ENCODE results near the gene GOLIM4. TPM values are rescaled to one million over a fixed set of nuclear protein-coding genes. Genes with fewer than 3 reads are reported as not detected.
A peak's percentile ranks its signal among the peaks of the same experiment; 100 is the strongest.

GOLIM4 gene
- total RNA-seq, 1 donor from 2014 or later: 54.0 TPM

DNA sequence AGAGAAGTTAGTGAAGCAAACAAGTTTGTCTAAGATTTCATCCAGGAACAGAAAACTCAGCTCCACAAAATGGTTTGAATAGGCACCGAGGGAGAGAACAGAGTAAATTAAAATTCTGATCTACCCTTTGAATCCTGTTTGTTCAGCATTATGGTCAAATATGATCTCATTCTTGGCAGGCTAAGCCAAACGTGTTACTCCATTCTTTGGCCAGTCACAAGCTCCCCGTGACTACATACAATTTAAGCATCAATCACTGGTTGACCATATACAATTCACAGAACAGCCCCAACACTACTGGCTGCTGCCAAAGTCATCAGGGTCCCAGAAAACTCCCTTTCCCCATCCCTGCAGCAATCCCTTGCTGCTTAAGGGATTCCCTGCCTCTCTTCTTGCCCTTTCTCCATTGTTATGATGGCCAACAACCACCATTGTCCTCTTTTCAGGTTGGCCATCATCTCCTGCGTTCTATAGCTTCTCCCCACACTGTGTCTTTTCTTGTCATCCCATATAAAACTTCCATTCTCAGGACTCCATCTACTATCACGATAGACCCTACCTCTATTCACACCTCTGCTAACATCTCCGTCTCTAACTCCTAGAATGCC is 46.3 kb downstream of the GOLIM4 start:
- TF ChIP-seq, protein P1, sequence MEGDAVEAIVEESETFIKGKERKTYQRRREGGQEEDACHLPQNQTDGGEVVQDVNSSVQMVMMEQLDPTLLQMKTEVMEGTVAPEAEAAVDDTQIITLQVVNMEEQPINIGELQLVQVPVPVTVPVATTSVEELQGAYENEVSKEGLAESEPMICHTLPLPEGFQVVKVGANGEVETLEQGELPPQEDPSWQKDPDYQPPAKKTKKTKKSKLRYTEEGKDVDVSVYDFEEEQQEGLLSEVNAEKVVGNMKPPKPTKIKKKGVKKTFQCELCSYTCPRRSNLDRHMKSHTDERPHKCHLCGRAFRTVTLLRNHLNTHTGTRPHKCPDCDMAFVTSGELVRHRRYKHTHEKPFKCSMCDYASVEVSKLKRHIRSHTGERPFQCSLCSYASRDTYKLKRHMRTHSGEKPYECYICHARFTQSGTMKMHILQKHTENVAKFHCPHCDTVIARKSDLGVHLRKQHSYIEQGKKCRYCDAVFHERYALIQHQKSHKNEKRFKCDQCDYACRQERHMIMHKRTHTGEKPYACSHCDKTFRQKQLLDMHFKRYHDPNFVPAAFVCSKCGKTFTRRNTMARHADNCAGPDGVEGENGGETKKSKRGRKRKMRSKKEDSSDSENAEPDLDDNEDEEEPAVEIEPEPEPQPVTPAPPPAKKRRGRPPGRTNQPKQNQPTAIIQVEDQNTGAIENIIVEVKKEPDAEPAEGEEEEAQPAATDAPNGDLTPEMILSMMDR (IDR thresholded peaks at IDR 0.05): no peak
- no peak overlapping the region for H3K4me3 ChIP-seq
- H3K36me3 ChIP-seq: no peaks in the 10 kb centered on the region
- peak; percentile 25 to 30 for ATAC-seq
- peaks cover 8% of the 10 kb centered on the region for H3K4me1 ChIP-seq
- intact Hi-C loops (cut with DNase I): loop anchor here (5.0 kb wide), 1 partner anchor 118 kb away; no protein-coding TSS in a partner anchor
- DNase-seq: no peak
- no peak overlapping the region for H3K27ac ChIP-seq
- H3K9me3 ChIP-seq: no peaks in the 10 kb centered on the region
- no peaks in the 10 kb centered on the region for H3K27me3 ChIP-seq (ENCODE audit: low read depth)

DNA sequence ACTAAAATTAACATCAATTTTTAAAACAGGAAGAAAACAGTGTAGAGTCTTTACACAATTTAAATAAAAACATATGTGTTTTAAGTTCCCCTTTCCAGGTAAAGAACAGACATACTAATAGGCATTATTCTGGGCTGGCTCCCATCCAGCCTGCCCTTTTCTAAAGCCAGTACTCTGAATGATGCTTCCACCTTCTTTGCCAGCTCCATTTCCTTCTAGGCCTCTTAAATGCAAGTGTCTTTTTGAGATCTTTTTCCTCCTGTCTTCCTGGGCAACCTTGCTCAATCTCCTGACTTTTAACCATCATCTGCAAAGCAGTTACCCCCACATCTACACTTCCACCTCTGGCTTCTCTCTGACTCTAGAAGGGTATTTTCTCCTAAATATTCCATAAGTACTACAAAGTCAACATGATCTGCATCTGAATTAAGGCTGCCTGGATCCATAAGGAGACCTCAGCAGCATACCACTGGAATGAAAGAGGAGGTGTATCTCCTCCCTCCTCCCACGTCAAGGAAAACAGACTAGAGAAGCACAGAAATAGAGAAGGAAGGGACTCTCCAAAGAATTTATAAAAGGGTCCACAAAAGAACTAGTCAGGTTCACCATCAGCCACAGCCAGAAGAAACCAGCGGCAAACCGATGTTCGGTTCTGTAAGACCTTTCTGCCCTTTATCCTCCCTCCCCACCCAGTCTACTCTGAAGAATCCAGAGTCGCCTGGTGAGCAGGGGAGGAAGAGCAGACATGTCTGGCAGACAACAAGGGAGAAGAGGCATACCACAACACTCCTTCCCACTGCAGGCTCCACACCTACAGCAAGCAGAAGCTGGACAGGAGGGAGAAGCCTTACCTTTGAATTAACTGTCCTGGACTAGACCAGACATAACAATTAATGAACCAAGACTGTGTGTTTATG is 47.1 kb downstream of the GOLIM4 start:
- H3K27me3 ChIP-seq (ENCODE audit: low read depth): no peaks in the 10 kb centered on the region
- peaks cover 8% of the 10 kb centered on the region for H3K4me1 ChIP-seq
- no peaks in the 10 kb centered on the region for H3K9me3 ChIP-seq
- H3K27ac ChIP-seq: no peak overlapping the region
- H3K4me3 ChIP-seq: no peak overlapping the region
- DNase-seq (no peak), ATAC-seq (no peak)
- H3K36me3 ChIP-seq: no peaks in the 10 kb centered on the region
- TF ChIP-seq, protein P1 (IDR thresholded peaks at IDR 0.05): no peak
- intact Hi-C loops (cut with DNase I): loop anchor here (5.0 kb wide), 1 partner anchor 119 kb away; no protein-coding TSS in a partner anchor

DNA sequence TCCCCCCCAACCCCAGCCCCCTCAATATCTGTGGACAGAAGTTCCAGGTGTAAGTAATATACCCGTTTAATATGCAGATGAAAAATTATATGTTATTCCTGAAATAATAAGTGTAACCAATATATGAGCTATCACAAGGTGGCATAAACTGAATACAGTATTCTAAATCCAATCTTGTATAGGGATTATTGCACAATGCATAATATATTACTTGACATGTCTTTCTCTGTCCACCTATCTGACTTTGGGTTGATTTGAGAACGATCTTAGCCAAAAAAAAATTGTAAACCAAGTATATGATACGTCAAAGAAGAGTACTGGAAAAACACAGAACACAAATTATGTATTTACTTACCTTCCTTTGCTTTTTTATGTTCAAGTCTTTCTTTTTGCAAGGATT is 47.8 kb downstream of the GOLIM4 start:
- no peak for DNase-seq
- peaks cover 5% of the 10 kb centered on the region for H3K36me3 ChIP-seq
- H3K9me3 ChIP-seq: no peaks in the 10 kb centered on the region
- H3K4me1 ChIP-seq: peaks cover 8% of the 10 kb centered on the region
- no peak for ATAC-seq
- intact Hi-C loops (cut with DNase I): loop anchor here (5.0 kb wide), 1 partner anchor 119 kb away; no protein-coding TSS in a partner anchor
- H3K27ac ChIP-seq: no peak overlapping the region
- no peaks in the 10 kb centered on the region for H3K27me3 ChIP-seq (ENCODE audit: low read depth)
- TF ChIP-seq, protein P1 (IDR thresholded peaks at IDR 0.05): no peak
- no peak overlapping the region for H3K4me3 ChIP-seq

DNA sequence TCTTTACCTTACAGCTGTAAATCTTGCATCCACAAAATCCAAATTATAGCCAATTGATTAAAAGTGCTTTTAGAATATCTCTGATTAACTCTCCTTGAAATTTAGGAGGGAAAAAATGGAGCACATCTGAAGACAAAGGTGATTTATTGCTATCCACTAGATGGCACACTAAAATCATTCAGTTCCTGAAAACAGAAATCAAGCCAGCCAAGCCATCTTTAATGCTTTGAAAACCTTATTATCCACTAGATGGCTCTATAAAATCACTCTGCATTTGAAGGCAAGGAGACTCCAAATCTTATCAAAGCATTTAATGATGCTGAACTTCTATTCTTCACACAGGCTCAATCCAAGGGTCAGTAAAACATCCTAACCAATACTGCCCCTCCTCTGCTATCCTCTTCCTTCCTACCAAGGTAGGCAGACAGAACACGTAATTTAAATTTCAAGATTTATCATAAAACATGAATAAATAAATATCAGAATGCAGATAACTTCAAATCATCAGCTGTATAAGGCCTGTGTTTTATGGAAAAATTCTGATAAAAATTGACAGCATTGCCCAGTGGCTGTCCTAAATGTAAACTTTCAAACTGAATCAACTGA is 48.4 kb downstream of the GOLIM4 start:
- H3K9me3 ChIP-seq: no peaks in the 10 kb centered on the region
- H3K4me3 ChIP-seq: no peak overlapping the region
- intact Hi-C loops (cut with DNase I): loop anchor here (5.0 kb wide), 1 partner anchor 120 kb away; no protein-coding TSS in a partner anchor
- H3K36me3 ChIP-seq: peaks cover 11% of the 10 kb centered on the region
- H3K27me3 ChIP-seq (ENCODE audit: low read depth): no peaks in the 10 kb centered on the region
- peaks cover 8% of the 10 kb centered on the region for H3K4me1 ChIP-seq
- ATAC-seq (peak; percentile 85 to 87), DNase-seq (no peak)
- TF ChIP-seq, protein P1 (IDR thresholded peaks at IDR 0.05): peak; percentile 81
- H3K27ac ChIP-seq: no peak overlapping the region

DNA sequence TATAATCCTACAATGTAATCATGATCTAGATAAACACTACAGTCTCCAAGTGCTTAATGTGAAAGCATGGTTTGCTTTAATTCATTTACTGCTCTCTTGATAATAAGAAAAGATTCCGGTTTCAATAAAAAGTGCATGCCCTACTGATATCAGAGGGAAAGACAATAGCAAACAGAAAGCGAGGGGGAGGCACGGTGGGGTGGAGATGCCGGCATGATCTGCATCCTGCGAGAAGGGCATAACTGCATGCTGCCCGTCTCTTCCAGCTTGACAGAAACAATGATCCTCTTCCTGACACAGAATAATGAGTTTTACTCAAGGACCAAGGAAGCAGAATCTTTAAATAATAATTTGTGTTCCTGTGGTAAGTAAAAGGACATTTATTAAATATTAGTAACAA is 51.7 kb downstream of the GOLIM4 start:
- Histone ChIP-seq H3K27me3 (ENCODE audit: low read depth) (no peaks in the 10 kb centered on the region), H3K4me3 (no peak overlapping the region), H3K9me3 (no peaks in the 10 kb centered on the region), H3K36me3 (peaks cover 26% of the 10 kb centered on the region), H3K27ac (no peak overlapping the region), H3K4me1 (no peaks in the 10 kb centered on the region)
- DNase-seq (no peak), ATAC-seq (no peak)
- intact Hi-C loops (cut with DNase I): no loop called here
- TF ChIP-seq, protein P1 (IDR thresholded peaks at IDR 0.05): no peak

All from lower lobe of right lung (tissue), 2 donors.